ENCODE results near the gene SLC6A9. TPM values are rescaled to one million over a fixed set of nuclear protein-coding genes. Genes with fewer than 3 reads are reported as not detected.

The SLC6A9 gene
- total RNA-seq (100 to 1,000 TPM in 1 of 9 donors, 10 to 100 TPM in 8; 11.9 to 198 (median 20.5) TPM), polyA plus RNA-seq (10 to 100 TPM; 11.8 to 77.2 (median 27.6) TPM)
- long read RNA-seq, donor 1, partial matches to known transcripts: 19 of 38 reads
- long read RNA-seq, donor 1, other reads (novel, unspliced or antisense): 11 of 38 reads
- long read RNA-seq, donor 2, partial matches to known transcripts: 5 of 7 reads
- long read RNA-seq, donor 2, other reads (novel, unspliced or antisense): 0 of 7 reads
- long read RNA-seq, donor 3, partial matches to known transcripts: 13 of 14 reads
- long read RNA-seq, donor 3, other reads (novel, unspliced or antisense): 0 of 14 reads
- long read RNA-seq, donor 4, partial matches to known transcripts: 1 of 7 reads
- long read RNA-seq, donor 4, other reads (novel, unspliced or antisense): 6 of 7 reads
- long read RNA-seq, donor 5, transcript SLC6A9-205 (14 exons, 3,130 nt): major isoform, 28 of 40 reads
- long read RNA-seq, donor 5, partial matches to known transcripts: 3 of 40 reads
- long read RNA-seq, donor 5, other reads (novel, unspliced or antisense): 8 of 40 reads
- long read RNA-seq, donor 6, partial matches to known transcripts: 0 of 2 reads
- long read RNA-seq, donor 6, other reads (novel, unspliced or antisense): 2 of 2 reads
- long read RNA-seq, donor 7, partial matches to known transcripts: 5 of 10 reads
- long read RNA-seq, donor 7, other reads (novel, unspliced or antisense): 0 of 10 reads
- long read RNA-seq, donor 8, transcript SLC6A9-205 (14 exons, 3,130 nt): major isoform, 6 of 71 reads
- long read RNA-seq, donor 8, partial matches to known transcripts: 52 of 71 reads
- long read RNA-seq, donor 8, other reads (novel, unspliced or antisense): 11 of 71 reads
- long read RNA-seq, donor 9, partial matches to known transcripts: 0 of 1 reads
- long read RNA-seq, donor 9, other reads (novel, unspliced or antisense): 0 of 1 reads
- long read RNA-seq, donor 10, partial matches to known transcripts: 22 of 23 reads
- long read RNA-seq, donor 10, other reads (novel, unspliced or antisense): 0 of 23 reads

- H3K27ac ChIP-seq: peak within 1 kb of the TSS in 4 of 5 donors; percentile 54 to 90 (median 82)
- intact Hi-C loops (cut with DNase I): loop anchor here in 1 of 2 donors (10.0 kb wide), 1 partner anchor 507 kb away; no protein-coding TSS in a partner anchor
- 12 to 16% (median 14%) methylated on average over 21 to 40 of the region's 40 CpGs for WGBS, 4 donors
- TF ChIP-seq CTCF (IDR thresholded peaks at IDR 0.05): no peak
- TF ChIP-seq POLR2A (IDR thresholded peaks at IDR 0.05): peak; percentile 13 to 75
- H3K36me3 ChIP-seq (replicated peaks in 1 of 2): no peaks in the 10 kb centered on the region
- no peaks in the 10 kb centered on the region for H3K27me3 ChIP-seq
- DNase-seq: peak; percentile 67 to 85 (median 83)
- peaks cover 26 to 39% of the 10 kb centered on the region in 2 donors for H3K4me1 ChIP-seq (replicated peaks in 1 of 2)
- no peaks in the 10 kb centered on the region for H3K9me3 ChIP-seq (replicated peaks in 1 of 3)
- H3K4me3 ChIP-seq: peak within 1 kb of the TSS; percentile 40 to 84 (median 72)
Observed at GRCh38 chr1:44031252-44032169, at the start of gene SLC6A9. SLC6A9 (minus strand) TSS chr1:44031462; CDS start chr1:44024277, 7,185 bp downstream.

- intact Hi-C loops (cut with DNase I): no loop called here
- Histone ChIP-seq H3K4me3 (no peak overlapping the region), H3K4me1 (replicated peaks in 1 of 2) (peaks cover 0 to 11% of the 10 kb centered on the region in 2 donors), H3K27me3 (no peaks in the 10 kb centered on the region), H3K36me3 (replicated peaks in 1 of 2) (no peaks in the 10 kb centered on the region), H3K27ac (no peak overlapping the region), H3K9me3 (replicated peaks in 1 of 3) (no peaks in the 10 kb centered on the region)
- no peak for TF ChIP-seq POLR2A (IDR thresholded peaks at IDR 0.05)
- DNase-seq: no peak
- WGBS, 4 donors: 92 to 98% (median 93%) methylated on average over 4 of the region's 4 CpGs
Observed at GRCh38 chr1:44079566-44079965, 48.3 kb upstream of the SLC6A9 start.

- no peak overlapping the region for H3K4me3 ChIP-seq
Observed at GRCh38 chr1:44078104-44078503, 46.8 kb upstream of the SLC6A9 start.

More at GRCh38 chr1:44078104-44078503, 46.8 kb upstream of the SLC6A9 start:
- Histone ChIP-seq H3K36me3 (replicated peaks in 1 of 2) (no peaks in the 10 kb centered on the region), H3K9me3 (replicated peaks in 1 of 3) (no peaks in the 10 kb centered on the region), H3K27me3 (no peaks in the 10 kb centered on the region), H3K4me1 (replicated peaks in 1 of 2) (peaks cover 0 to 14% of the 10 kb centered on the region in 2 donors), H3K27ac (peak overlapping the region in 2 of 5 donors; percentile 1 to 2)
- 49 to 55% (median 52%) methylated on average over 2 of the region's 2 CpGs for WGBS, 4 donors
- no peak for DNase-seq
- intact Hi-C loops (cut with DNase I): no loop called here
- TF ChIP-seq CTCF (IDR thresholded peaks at IDR 0.05): no peak
- TF ChIP-seq POLR2A (IDR thresholded peaks at IDR 0.05): no peak

All from adrenal gland (tissue), 19 donors.